Measurements from ENCODE around the gene PTPRN2. TPM values are rescaled to one million over a fixed set of nuclear protein-coding genes. Genes with fewer than 3 reads are reported as not detected.

Gene PTPRN2
- polyA plus RNA-seq, 1 experiment: 0.02 TPM

DNA sequence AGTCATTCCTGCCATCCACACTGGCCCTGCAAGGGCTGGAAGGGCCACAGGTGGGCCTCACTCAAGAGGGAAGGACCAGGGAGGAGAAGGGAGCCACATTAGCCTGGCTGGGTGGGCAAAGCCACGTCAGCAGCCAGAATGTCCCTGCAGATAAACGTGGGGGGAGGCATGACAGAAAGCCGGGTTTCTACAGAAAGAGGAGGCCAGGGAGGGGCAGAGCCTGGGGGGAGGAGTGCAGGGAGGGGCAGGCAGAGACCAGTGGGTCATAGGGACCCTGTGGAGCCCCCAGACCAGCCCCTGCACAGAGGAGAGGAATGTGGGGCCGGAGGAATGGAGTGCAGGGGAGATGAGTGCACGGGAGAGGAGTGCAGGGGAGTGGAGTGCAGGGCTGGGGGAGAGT, 590.2 kb downstream of the PTPRN2 start:
- POLR2A ChIA-PET: no interaction called here
- Histone ChIP-seq H3K27ac (ENCODE audit: low read depth, low read length) (no peak overlapping the region), H3K4me3 (ENCODE audit: low read depth, low read length) (no peak overlapping the region), H3K9me3 (ENCODE audit: control insufficient read depth, insufficient read depth, low read length) (peaks cover 81% of the 10 kb centered on the region), H3K27me3 (ENCODE audit: control insufficient read depth, insufficient read depth, low read length) (no peaks in the 10 kb centered on the region)
- DNase-seq (ENCODE audit: low read depth, low spot score): no peak
- TF ChIP-seq, protein P1, sequence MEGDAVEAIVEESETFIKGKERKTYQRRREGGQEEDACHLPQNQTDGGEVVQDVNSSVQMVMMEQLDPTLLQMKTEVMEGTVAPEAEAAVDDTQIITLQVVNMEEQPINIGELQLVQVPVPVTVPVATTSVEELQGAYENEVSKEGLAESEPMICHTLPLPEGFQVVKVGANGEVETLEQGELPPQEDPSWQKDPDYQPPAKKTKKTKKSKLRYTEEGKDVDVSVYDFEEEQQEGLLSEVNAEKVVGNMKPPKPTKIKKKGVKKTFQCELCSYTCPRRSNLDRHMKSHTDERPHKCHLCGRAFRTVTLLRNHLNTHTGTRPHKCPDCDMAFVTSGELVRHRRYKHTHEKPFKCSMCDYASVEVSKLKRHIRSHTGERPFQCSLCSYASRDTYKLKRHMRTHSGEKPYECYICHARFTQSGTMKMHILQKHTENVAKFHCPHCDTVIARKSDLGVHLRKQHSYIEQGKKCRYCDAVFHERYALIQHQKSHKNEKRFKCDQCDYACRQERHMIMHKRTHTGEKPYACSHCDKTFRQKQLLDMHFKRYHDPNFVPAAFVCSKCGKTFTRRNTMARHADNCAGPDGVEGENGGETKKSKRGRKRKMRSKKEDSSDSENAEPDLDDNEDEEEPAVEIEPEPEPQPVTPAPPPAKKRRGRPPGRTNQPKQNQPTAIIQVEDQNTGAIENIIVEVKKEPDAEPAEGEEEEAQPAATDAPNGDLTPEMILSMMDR (IDR thresholded peaks at IDR 0.05; ENCODE audit: low read depth, low read length): no peak
- CTCF ChIA-PET: no interaction called here

GRCh38 chr7:157997080-157997440, 590.6 kb downstream of the PTPRN2 start:
- Histone ChIP-seq H3K4me3 (ENCODE audit: low read depth, low read length) (no peak overlapping the region), H3K27ac (ENCODE audit: low read depth, low read length) (no peak overlapping the region), H3K9me3 (ENCODE audit: control insufficient read depth, insufficient read depth, low read length) (peaks cover 81% of the 10 kb centered on the region), H3K27me3 (ENCODE audit: control insufficient read depth, insufficient read depth, low read length) (no peaks in the 10 kb centered on the region)
- TF ChIP-seq, protein P1 (IDR thresholded peaks at IDR 0.05; ENCODE audit: low read depth, low read length): no peak
- ChIA-PET POLR2A (no interaction called here), CTCF (no interaction called here)
- DNase-seq (ENCODE audit: low read depth, low spot score): no peak

DNA sequence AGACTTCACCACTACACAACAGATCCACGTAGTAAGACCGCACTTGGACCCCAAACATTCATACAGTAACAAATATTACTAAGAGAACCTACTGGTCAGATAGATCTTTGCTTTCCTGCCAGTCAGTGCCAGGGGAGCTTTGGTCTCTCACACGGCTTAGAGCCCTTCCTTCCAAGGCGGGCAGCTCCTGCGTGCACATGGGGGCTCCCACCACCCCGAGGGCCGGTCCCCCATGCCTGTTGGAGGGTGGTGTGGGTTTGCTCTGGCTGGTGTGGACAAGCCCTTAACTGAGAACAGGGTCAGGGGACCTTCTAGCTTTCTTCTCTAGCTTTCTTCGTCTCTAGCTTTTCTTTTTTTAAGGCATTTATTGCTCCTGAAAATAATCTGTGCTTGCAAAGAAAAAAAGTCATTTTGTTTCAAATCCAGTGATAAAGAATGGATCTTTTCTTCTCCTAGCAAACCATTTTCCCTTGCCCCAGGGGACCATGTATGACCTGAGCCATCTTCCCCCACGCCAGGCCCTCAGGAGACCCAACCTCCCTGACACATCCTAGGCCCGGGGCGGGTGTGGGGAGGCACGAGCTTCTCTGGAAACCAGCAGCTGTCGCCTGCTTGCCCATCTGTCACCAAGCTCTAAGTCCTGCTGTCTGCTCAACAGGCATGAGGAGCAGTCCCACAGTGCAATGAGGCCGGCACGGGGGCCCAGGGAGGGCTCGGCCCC, 591.1 kb downstream of the PTPRN2 start:
- Histone ChIP-seq H3K9me3 (ENCODE audit: control insufficient read depth, insufficient read depth, low read length) (peaks cover 81% of the 10 kb centered on the region), H3K27me3 (ENCODE audit: control insufficient read depth, insufficient read depth, low read length) (no peaks in the 10 kb centered on the region), H3K27ac (ENCODE audit: low read depth, low read length) (no peak overlapping the region), H3K4me3 (ENCODE audit: low read depth, low read length) (no peak overlapping the region)
- ChIA-PET POLR2A (no interaction called here), CTCF (no interaction called here)
- DNase-seq (ENCODE audit: low read depth, low spot score): no peak
- TF ChIP-seq, protein P1 (IDR thresholded peaks at IDR 0.05; ENCODE audit: low read depth, low read length): no peak

- POLR2A ChIA-PET: no interaction called here
- Histone ChIP-seq H3K27me3 (ENCODE audit: control insufficient read depth, insufficient read depth, low read length) (no peaks in the 10 kb centered on the region), H3K9me3 (ENCODE audit: control insufficient read depth, insufficient read depth, low read length) (peaks cover 83% of the 10 kb centered on the region)
Observed at GRCh38 chr7:157995815-157996214, 591.8 kb downstream of the PTPRN2 start.

GRCh38 chr7:157994319-157994718, 593.3 kb downstream of the PTPRN2 start:
- no peak overlapping the region for H3K4me3 ChIP-seq (ENCODE audit: low read depth, low read length)
- TF ChIP-seq, protein P1 (IDR thresholded peaks at IDR 0.05; ENCODE audit: low read depth, low read length): no peak
- peaks cover 87% of the 10 kb centered on the region for H3K9me3 ChIP-seq (ENCODE audit: control insufficient read depth, insufficient read depth, low read length)
- H3K27me3 ChIP-seq (ENCODE audit: control insufficient read depth, insufficient read depth, low read length): no peaks in the 10 kb centered on the region
- DNase-seq (ENCODE audit: low read depth, low spot score): no peak
- ChIA-PET POLR2A (no interaction called here), CTCF (no interaction called here)
- H3K27ac ChIP-seq (ENCODE audit: low read depth, low read length): no peak overlapping the region

More at GRCh38 chr7:157995815-157996214, 591.8 kb downstream of the PTPRN2 start:
- Histone ChIP-seq H3K27ac (ENCODE audit: low read depth, low read length) (no peak overlapping the region), H3K4me3 (ENCODE audit: low read depth, low read length) (no peak overlapping the region)
- no peak for DNase-seq (ENCODE audit: low read depth, low spot score)
- TF ChIP-seq, protein P1 (IDR thresholded peaks at IDR 0.05; ENCODE audit: low read depth, low read length): no peak
- CTCF ChIA-PET: no interaction called here
